Measurements from ENCODE around the gene SYTL2.

- TF ChIP-seq CTCF (IDR thresholded peaks at IDR 0.05 in 8 of 11, conservative IDR thresholded peaks at IDR 0.05 in 3 of 11) (no peak), POLR2AphosphoS5 (IDR thresholded peaks at IDR 0.05) (no peak), POLR2A (IDR thresholded peaks at IDR 0.05) (no peak)
Observed at GRCh38 chr11:85791409-85791990, 19.4 kb downstream of the SYTL2 start.
